HG03064 (cell line): ENCODE measurements around the gene PIRT.
"Not testable (repeated sequence)": the region's sequence is repeated elsewhere in the genome, so short reads cannot be mapped to it uniquely, and the experiment has no call there.

Experiments used
- ATAC-seq: cut with Tn5 transposase; IDR thresholded peaks from one replicate; pipeline ENCODE4 v1.9.1; 2021; ENCODE audit warnings: low read depth; ENCODE audit not compliant: unreplicated experiment

Gene PIRT

GRCh38 chr17:10837921-10838320, at the start of gene PIRT:
TSS of gene PIRT (minus strand) at chr17:10838087. CDS start at chr17:10825645, 12,442 bp downstream.
- no peak for ATAC-seq

DNA sequence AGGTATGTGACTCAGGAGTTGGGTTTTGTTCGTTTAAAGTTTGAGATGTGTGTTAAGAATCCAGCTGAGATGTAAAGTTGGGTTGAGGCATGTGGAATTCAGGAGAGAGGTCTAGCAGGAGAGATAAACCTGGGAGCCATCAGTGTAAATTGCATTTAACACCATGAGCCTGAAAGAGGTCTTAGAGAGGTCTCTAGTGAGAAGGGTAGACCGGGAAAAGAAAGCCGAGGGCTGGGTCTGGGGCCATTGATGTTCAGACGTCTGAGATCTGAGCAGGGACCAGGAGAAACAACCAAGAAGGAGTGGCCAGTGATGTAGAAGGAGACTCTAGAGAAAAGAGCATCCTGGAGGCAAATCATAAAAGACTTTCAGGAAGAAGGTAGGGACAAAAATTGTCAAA, 44.1 kb upstream of the PIRT start:
- no peak for ATAC-seq

DNA sequence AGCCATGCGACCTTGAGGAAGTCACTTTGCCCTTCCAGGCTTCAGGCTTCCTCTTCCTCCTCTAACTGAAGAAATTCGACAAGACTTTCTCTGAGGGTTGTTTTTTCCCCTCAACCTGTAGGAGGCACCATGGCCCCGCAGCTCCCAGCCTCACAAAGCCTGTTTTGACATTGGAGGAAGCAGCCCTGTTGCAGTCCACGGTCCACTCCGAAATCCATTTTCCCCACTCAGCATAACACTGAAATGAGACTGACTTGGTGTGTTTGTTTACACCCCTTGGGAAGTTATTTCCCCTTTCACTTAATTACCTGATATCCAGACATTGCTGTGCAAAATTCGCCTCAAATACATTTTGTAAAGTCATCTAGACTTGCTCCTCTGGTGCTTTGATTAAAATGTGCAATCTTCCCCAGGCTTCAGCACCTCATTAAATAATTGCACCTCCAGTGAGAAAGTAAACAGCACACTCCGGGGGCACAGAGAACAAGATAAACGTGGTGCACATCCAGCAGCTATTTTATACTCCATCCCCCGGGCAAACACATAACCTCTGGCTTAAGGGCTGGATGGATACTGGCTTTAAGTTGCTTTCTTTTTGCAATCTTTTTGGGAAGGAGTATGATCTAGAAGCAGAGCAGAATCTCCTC, 41.4 kb upstream of the PIRT start:
- ATAC-seq, result no peak

DNA sequence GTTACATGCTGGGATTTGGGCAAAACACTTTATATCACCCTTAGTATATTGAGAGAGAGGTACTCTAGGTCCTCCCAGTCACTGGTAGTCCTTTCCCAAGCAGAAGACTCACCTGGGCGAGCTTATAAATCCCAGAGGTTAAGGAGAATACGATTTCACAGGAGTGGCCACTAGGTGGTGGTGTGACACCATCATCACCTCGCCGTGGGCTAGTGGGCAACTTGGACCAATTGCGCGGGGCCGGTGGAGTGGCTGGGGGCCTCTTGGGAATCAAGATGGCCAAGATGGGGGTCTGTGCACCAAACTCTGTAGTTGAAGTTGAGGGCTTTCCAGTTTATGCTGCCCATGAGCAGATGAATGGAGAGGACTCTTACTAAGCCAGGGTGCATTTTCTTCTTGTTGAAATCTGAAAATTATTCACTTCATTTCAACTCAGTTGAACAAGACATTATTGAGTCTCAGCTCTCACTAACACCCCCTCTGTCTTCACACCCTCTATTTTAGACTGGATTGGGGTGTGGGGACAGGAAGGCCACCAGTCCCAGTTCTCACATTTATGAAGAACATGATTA, 38.2 kb upstream of the PIRT start:
- ATAC-seq, result no peak

- ATAC-seq, result no peak
Measured at GRCh38 chr17:10875430-10875851, 37.6 kb upstream of the PIRT start.

- ATAC-seq, result no peak
Measured at GRCh38 chr17:10871914-10872313, 34.0 kb upstream of the PIRT start.

DNA sequence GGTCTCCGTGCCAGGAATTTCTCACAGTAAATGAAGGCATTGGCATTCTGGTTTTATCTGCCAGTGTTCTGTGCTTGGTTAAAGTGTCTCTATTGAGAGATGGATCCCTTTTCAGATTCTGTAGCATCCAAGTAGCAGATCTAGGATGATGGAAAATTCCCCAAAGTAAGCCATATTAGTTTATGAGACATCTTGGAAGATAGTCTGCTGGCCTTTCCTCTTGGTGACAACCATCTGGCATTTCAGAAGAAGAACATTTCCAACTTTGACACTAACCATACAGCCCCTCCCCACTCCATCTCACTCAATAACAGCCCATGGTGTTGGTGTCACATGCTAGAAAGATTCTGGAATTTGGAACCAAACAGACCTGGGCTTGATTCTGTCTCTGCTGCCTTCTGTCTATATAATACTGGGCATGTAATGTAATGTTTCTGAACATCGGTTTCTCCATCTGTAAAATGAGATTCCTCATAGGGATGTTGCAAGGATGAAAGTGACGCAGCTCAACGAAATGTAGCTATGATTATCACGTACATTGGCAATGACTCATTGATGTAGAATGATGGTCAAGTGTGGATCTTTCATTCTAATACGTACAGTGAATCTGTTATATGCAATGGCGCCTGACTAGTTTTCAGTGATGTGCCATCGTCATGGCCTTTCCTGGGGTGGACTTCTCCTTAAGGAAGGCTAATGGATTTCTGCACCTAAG, 32.6 kb upstream of the PIRT start:
- no peak for ATAC-seq

DNA sequence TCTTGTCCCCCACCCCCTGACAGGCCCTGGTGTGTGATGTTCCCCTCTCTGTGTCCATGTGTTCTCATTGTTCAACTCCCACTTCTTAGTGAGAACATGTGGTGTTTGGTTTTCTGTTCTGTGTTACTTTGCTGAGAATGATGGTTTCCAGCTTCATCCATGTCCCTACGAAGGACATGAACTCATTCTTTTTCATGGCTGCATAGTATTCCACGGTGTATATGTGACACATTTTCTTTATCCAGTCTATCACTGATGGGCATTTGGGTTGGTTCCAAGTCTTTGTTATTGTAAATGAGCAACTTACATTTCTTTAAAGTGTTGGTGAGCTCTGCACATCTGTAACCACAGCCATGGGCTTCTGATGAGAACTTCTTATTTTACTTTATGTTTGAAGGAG, 30.9 kb upstream of the PIRT start:
- ATAC-seq, result not testable (repeated sequence)

DNA sequence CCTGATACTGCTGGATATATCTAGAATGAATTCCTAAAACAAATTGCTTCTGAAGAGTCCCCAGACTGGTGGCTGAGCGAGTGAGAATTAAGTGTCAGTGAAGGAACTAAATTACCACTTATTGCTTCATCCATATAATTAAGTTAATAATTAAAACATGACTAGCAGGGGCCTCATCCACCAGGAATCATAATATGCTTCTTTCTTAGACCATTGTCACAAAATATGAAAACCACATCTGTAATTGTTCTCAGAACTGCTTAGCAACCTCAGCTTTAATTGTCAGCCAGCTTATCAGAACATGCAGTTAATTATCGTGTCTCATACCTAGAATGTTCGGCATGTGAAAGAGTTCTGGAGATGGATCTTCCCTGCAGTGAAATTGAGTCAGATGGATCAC, 21.2 kb upstream of the PIRT start:
- no peak for ATAC-seq

DNA sequence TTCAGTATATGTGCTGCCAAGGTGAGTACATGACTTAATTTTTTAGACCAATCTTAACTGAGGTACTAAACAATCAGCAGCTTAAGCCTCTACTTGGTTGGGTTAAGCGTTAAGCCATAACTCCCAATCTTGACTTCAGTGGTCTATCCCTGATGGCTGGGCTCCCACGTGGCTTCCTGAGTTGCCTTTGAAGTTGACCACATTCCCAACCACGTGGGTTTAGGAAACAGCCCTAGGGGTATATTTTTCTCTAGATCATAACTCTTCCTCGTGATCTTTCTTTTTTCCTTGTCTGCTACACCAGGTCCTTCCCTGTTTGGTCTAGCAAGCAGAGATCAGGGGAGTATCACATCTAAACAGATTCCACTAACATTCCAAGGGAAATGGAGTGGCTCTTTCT, 20.1 kb upstream of the PIRT start:
- no peak for ATAC-seq

- not testable (repeated sequence) for ATAC-seq
Measured at GRCh38 chr17:10846636-10847035, 8.7 kb upstream of the PIRT start.

DNA sequence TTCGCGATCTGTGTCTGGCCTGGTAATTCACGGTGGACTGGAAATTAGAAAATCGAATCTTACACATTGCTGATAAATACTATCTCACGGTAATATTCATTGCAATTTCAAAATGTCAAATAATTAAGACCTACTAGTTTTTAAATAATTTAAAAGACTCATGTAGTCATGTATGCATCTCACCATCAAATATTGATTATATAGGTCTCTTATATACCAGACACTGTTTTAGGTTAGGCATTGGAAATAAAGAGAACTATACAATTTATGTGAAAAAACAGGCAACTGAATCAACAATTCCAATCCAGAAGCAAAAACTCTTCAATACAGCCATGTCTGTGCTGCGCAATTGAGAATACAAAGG, 7.5 kb upstream of the PIRT start:
- no peak for ATAC-seq

- ATAC-seq, result no peak
Measured at GRCh38 chr17:10844621-10845387, 6.9 kb upstream of the PIRT start.

GRCh38 chr17:10843811-10844210, 5.9 kb upstream of the PIRT start:
- no peak for ATAC-seq

DNA sequence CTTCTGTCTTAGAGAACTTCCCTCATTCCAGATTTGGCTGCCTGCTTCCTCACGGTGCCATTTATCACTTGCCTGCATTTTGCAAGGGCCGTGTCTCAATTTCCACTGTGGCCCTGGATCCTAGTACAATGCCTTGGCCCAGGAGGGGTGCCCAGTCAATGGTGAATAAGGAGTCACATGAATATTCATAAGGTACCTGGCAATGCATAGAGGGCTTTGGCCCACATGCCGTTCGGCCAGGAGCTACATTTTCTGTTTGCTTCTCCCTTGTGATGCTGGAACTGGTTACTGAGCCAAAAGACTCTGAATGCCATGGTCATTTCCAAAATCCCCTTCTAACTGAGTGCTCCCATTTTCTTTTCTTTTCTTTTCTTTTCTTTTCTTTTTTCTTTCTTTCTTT, 4.8 kb upstream of the PIRT start:
- no peak for ATAC-seq

DNA sequence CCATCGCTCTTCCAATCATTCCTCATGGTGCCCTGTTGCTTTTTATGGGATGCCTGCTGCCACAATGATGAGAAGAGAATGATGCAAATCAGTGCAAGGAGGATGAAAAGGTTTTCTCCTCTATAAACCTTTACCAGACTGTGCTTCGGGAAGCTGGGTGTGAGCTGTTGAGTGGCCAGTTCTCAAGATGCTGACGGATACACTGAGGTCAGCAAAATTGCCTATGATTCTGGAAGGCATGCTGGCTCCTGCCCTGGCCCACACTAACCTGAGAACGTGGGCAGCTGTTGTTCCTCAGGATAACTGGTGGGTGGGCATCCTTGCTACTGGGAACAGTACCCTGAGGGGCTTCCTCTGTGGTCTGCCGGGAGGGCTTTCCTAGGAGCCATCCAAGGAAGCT, 795 bp upstream of the PIRT start:
- no peak for ATAC-seq

DNA sequence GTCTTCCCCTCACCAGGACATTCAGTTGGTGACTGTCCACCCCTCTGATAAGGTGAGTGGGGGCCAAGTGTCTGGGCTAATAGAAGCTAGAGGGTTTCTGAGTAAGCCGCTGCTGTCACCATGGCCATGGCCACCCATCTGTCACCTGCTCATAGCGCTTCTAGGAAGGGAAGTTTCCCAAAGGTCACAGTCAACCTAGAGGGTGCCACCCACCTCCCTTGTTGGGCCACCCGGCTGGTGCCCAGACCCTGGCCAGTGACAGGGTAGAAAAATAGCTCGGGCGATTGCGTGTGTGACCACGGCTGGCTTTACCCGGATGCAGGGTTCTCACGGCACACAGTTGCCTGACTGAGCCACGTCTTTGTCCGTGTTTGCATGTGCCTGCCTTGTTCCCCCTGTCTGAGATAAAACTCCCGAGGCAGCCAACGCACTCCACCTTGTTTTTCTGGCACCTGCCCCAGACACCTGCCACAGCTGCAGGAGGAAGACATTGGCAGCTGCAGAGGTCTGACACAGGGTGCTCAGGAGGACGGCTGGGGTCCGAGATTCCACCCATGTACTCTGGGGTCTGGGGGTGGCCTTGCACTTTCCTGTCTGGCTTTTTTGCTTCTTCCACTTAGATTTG, 809 bp downstream of the PIRT start:
- ATAC-seq, result no peak

GRCh38 chr17:10836145-10836544, 1.7 kb downstream of the PIRT start:
- ATAC-seq, result no peak

DNA sequence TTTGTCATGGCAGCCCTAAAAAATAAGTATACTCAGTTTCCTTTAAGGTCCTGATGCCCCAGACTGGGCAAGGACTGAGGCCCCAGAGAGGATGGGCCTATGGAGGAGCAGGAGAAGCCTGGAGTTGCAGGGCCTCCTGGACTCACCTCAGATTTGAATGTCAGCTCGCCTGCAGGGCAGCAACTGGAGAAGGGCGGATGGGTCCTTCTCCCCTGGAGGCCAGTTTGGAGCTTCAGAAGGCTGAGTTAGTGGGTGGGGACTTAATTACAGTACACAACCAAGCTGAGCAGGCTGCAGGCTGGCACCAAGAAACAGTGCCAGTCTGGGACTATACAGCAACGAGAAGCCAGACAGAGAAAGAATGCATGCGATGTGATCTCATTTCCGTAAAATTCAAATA, 6.2 kb downstream of the PIRT start:
- ATAC-seq, result no peak

GRCh38 chr17:10827898-10828552, 9.9 kb downstream of the PIRT start:
- ATAC-seq, result no peak
